ENCODE measurements around the gene UPF1.

UPF1 gene

DNA sequence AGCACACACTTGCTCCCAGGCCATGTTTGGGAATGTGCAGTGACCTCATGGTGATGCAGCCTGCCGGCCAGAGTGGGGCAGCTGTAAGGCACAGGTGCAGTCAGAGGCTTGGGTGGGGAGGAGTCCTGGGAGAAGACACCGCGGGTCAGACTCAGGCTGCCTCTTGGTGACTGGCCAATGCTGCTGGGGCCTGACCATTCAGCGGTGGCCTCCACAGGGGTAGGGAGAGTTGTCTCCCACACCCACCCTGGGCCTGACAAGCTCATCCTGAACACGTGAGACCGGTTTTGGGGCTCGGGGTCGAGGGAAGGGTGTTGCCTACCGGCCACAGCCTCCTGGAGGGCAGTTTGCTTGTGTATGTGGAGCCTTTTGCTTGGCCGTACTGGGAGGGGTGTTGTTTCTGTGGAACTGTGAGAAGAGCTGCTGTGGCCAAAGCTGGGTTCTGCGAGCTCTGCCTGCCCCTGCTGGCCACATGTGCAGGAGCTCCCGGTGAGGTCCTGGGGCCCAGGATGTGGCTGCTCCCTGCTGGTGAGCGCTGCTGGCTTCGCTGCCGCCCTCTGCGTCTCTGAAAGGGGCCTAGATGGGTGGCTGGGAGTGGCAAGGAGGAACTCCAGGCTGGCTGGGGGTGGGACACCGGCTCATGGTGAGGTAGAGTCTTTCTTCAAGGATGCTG lies 22.1 kb downstream of the UPF1 start:
- in situ Hi-C loops (cut with MboI; ENCODE audit: low sequenced_read_pairs): no loop called here

DNA sequence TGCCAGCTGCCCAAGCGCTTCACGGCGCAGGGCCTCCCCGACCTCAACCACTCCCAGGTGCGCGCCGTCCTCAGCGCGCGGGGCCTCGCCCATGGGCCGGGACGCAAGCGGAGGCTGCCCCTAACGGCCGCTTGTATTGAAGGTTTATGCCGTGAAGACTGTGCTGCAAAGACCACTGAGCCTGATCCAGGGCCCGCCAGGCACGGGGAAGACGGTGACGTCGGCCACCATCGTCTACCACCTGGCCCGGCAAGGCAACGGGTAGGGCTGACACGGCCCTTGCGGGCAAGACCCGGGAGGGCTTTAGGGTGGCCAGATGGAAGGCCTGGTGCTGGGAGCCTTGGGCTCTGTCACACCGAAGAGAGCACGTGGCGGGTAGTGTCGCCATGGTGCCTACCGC lies 23.2 kb downstream of the UPF1 start:
- in situ Hi-C loops (cut with MboI; ENCODE audit: low sequenced_read_pairs): no loop called here

- in situ Hi-C loops (cut with MboI; ENCODE audit: low sequenced_read_pairs): no loop called here
These were observed 24.1 kb downstream of the UPF1 start for GRCh38 chr19:18855647-18856384.

DNA sequence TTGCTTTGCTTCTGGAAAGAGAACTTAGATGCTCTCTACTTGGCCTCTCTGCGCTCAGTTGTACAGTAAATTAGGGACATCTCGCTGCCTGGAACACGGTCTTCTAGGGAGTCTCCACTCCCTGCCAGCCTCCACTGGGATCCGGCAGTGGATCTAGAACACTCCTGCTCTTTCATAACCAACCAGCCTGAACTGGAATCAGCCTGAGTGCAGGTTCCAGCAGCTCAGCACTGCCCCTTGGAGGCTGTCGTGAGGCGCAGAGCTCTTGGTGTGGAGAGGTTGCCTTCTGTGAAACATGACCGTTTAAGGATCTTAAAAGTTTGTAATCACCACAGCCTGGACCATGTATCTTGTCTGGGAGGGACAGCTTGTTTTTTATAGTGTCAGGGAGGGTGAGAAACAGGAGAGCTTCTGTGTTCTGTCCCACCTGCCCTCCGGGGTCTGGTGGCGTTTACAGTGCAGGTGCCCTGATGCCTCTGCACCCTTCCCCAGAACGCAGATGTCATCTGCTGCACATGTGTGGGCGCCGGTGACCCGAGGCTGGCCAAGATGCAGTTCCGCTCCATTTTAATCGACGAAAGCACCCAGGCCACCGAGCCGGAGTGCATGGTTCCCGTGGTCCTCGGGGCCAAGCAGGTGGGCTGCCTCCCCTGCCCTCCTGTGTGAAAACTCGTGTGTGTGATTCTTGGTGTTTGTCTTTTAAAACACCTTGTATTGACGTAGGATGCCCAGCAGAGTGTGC lies 24.8 kb downstream of the UPF1 start:
- in situ Hi-C loops (cut with MboI; ENCODE audit: low sequenced_read_pairs): no loop called here

DNA sequence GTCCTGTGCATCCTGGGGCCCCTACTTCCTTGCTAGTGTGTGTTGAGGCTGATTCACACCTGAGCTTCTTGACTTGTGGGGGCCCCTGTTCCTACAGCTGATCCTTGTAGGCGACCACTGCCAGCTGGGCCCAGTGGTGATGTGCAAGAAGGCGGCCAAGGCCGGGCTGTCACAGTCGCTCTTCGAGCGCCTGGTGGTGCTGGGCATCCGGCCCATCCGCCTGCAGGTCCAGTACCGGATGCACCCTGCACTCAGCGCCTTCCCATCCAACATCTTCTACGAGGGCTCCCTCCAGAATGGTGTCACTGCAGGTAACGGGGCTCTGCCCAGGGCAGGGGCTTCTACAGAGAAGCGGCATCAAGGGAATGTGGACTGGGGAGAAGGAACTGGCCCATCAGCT lies 25.5 kb downstream of the UPF1 start:
- in situ Hi-C loops (cut with MboI; ENCODE audit: low sequenced_read_pairs): no loop called here

DNA sequence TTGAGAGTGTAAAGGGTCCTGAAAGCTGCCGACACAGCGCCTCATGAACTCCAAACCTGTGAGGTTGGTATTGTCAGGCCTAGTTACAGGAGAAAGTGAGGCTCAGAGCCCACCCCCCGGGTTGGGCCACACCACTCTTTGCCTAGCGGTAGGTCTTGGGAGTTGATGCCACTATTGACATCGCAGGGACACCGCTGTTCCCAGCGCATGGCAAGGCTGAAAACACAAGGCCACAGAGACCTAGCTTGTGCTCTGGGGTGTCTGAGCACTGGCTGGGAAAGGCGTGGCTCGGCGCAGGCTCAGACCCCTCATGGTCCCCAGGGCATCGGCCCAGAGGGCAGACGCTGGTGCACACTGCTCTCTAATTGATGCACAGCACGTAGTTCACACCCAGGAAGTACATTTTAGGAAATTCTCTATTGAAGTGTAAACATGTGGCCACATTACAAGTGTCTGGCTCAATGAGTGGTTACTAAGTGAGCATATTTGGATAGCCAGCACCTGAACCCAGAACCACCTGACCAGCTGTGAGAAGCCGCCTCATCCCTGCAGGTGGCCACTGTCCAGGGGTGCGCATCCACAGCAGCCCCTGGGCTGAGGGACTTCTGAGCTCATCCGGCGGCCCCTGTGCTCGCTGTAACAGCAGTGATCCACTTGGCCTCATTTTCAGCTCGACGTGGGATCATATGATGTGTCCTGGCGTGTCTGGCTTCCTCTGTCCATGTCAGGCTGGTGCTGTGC lies 27.3 kb downstream of the UPF1 start:
- in situ Hi-C loops (cut with MboI; ENCODE audit: low sequenced_read_pairs): no loop called here

DNA sequence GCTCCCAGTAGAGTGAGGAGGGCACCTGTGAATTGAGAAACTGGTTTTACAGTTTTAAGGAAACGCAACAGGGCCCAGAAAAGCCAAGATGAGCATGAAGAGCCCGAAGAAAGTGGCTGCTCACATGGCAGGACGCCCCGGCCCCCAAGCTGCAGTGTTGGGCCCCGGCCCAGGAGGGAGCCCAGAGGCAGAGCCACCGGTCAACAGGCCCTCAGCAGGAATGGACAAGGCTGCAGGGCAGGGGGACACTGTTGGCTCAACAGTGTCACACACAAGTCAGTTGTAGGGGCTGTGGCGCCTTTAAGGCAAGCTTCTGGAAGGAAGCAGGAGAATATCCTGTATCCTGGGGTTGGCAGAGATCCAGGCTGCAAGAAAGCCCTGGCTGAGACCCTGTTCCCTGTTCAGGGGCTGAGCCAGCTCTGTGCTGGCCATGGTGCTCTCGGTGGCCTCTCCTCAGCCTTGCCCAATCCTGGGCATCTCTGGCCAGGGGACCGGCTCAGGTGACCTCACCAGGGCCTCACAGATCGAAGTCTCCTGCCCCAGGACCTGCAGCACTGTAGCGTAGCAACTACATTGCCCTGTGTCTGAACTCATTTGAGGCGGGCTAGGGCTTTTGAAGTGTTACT lies 28.0 kb downstream of the UPF1 start:
- in situ Hi-C loops (cut with MboI; ENCODE audit: low sequenced_read_pairs): no loop called here

DNA sequence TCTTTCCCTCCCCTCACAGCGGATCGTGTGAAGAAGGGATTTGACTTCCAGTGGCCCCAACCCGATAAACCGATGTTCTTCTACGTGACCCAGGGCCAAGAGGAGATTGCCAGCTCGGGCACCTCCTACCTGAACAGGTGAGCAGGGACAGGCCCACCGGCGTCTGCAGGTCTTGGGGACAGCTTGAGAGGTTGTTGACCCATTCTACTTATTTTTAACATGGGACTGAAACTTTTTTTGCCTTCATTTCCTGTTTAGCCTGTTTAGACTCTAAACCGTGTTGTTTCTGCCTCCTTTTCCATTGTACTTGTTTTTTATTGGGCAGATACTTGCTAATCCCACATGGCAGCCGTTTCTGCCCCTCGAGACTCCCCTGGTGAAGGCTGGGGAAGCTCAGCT lies 28.5 kb downstream of the UPF1 start:
- in situ Hi-C loops (cut with MboI; ENCODE audit: low sequenced_read_pairs): no loop called here

DNA sequence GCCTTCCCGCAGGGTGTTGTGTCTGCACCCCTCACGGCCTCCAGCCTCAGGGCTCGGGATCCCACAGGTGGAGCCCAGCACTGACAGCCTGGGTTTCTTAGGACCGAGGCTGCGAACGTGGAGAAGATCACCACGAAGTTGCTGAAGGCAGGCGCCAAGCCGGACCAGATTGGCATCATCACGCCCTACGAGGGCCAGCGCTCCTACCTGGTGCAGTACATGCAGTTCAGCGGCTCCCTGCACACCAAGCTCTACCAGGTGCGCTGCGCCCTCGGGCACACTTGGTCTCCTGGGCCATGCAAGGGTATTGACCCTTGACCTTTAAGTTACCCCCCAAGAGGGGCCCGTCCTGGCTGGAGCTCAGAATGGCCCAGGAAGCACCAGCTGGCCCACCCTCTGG lies 29.0 kb downstream of the UPF1 start:
- in situ Hi-C loops (cut with MboI; ENCODE audit: low sequenced_read_pairs): no loop called here

DNA sequence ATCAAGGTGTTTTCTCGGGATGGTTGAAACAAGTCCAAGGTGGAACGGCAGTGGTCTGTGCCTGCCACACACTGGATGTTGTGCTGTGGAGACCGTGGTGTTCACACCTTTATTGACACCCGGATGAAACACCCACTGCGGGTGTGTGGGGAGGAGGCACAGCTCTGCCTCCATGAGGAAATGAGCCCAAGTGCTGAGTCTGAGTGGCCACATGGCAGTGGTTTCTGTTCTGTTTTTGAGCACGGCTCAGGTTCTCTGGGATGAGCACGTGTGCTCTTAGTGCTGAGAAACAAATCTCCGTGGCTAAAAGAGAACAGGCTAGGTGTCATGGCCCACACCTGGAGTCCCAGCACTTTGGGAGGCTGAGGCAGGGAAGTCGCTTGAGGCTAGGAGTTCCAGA lies 29.5 kb downstream of the UPF1 start:
- in situ Hi-C loops (cut with MboI; ENCODE audit: low sequenced_read_pairs): no loop called here

- in situ Hi-C loops (cut with MboI; ENCODE audit: low sequenced_read_pairs): no loop called here
These were observed 30.2 kb downstream of the UPF1 start for GRCh38 chr19:18861917-18862316.

DNA sequence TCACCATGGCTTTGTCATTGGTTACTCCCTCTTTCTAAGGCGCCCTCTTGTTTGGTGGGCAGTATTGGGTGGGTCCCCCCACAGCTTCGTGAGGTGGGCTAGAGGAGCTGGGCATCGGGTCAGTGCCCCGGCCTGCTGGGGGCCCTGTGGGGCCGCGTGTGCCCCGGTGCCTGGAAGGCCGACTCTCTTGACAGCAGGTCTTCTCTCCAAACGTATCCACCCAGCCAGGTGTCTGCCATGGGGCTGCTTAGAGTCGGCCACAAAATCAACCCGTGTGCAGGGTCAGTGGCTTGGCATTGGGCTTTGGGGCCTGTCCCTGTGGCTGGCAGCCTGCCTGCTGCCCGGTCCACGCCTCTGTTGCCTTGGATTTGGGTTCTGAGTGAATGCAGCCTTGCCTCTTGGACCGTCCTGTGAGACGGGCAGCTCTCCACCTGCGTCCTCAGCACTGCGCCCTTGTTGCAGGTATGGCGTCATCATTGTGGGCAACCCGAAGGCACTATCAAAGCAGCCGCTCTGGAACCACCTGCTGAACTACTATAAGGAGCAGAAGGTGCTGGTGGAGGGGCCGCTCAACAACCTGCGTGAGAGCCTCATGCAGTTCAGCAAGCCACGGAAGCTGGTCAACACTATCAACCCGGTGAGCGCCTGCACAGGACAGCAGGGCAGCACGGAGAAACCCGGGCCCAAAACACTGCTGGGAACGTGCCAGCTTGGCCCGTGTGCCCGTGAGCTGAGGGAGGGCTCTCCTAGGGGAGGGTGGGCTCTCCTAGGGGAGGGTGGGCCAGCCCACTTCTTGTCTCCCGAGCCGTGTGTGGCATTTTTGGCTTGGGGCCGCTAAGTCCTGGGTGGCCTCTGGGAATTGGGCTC lies 31.4 kb downstream of the UPF1 start:
- in situ Hi-C loops (cut with MboI; ENCODE audit: low sequenced_read_pairs): no loop called here

DNA sequence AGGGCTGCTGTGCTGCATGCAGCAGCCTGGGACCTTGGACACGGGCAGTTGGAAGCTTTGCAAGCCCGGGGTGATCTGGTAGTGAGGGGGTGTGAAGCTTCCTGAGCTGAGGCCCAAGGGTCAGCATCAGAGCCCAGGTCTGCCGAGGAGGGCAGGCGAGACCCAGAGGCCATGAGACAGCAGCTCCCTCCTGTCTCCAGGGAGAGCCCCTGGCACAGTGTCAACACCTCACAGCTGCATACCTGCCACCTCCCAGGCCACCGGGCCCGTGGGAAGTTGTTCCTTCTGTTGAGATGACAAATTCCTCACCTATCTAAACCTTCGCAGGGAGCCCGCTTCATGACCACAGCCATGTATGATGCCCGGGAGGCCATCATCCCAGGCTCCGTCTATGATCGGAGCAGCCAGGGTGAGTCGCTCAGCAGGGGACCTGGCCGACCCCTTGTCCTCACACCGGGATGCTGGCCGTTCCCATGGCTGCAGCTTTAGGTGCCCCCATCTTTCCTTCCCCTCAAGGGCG lies 32.1 kb downstream of the UPF1 start:
- in situ Hi-C loops (cut with MboI; ENCODE audit: low sequenced_read_pairs): no loop called here

GRCh38 chr19:18865106-18865972 lies 33.6 kb downstream of the UPF1 start:
- in situ Hi-C loops (cut with MboI; ENCODE audit: low sequenced_read_pairs): no loop called here

GRCh38 chr19:18865973-18866799 lies 34.4 kb downstream of the UPF1 start:
- in situ Hi-C loops (cut with MboI; ENCODE audit: low sequenced_read_pairs): no loop called here

GRCh38 chr19:18866800-18867123 lies 35.0 kb downstream of the UPF1 start:
- in situ Hi-C loops (cut with MboI; ENCODE audit: low sequenced_read_pairs): no loop called here

DNA sequence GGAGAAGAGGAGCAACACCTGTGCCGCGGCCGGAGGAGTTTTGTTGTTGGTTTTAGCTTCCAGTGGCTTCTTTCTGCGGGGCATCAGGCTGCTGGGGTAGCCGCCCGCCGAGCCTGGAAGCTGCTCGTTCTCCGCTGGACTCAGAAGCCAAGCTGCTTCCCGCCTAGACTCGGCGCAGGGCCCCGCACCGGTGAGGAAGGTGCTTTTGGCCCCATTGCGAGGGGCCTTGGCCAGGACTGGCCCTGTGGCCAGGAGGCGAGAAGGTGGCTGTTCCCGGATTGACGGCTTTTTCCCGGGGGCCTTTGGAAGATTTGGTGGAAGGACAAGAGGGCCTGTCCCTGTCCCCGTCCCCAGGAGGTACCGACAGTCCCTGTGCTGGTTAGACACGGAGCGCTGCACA lies 35.4 kb downstream of the UPF1 start:
- in situ Hi-C loops (cut with MboI; ENCODE audit: low sequenced_read_pairs): no loop called here

GRCh38 chr19:18867751-18868150 lies 36.0 kb downstream of the UPF1 start:
- in situ Hi-C loops (cut with MboI; ENCODE audit: low sequenced_read_pairs): no loop called here

Measured in hTERT RPE-1 (cell line).